AG10803 (cell line): ENCODE data around the gene GPR50.

Source experiments
- DNase-seq: peaks from one replicate; pipeline ENCODE4 v3.0.0; 2010; ENCODE audit warnings: low read depth
- H3K4me3 ChIP-seq: 2 replicates; pipeline ENCODE4 v1.5.1; 2011; ENCODE audit warnings: mild to moderate bottlenecking, low read length, control low read depth
- CTCF ChIP-seq: conservative IDR thresholded peaks from 2 replicates; pipeline ENCODE4 v1.5.1; 2011; ENCODE audit warnings: mild to moderate bottlenecking, low read length, control low read depth, inconsistent platforms

GPR50 gene

GRCh38 chrX:151226941-151227340 lies 50.6 kb downstream of the GPR50 start:
- no peak overlapping the region for H3K4me3 ChIP-seq
- TF ChIP-seq CTCF: no peak
- DNase-seq: no peak

- TF ChIP-seq CTCF: no peak
- no peak for DNase-seq
- H3K4me3 ChIP-seq: no peak overlapping the region
These were observed 51.2 kb downstream of the GPR50 start for GRCh38 chrX:151227627-151228026.

- no peak for TF ChIP-seq CTCF
- DNase-seq: no peak
These were observed 52.6 kb downstream of the GPR50 start for GRCh38 chrX:151228935-151229334.

More at GRCh38 chrX:151228935-151229334, 52.6 kb downstream of the GPR50 start:
- no peak overlapping the region for H3K4me3 ChIP-seq
